HCT116 (cell line): ENCODE results near the gene OPTN.
"Not testable (repeated sequence)": the region's sequence is repeated elsewhere in the genome, so short reads cannot be mapped to it uniquely, and the experiment has no call there.

Source experiments
- CTCF ChIP-seq, 3 experiments: fragments of 200-600 bp in 1 of 3; sonication (generic) in 1 of 3; IDR thresholded peaks in 2 of 3; conservative IDR thresholded peaks in 1 of 3; 2 replicates each; pipeline ENCODE4 v1.5.1; 2012 to 2017; ENCODE audit warnings: low read depth in 2 of 3, low read length in 2 of 3, antibody characterized with exemption in 1 of 3, borderline replicate concordance in 1 of 3, control low read depth in 1 of 3, mild to moderate bottlenecking in 1 of 3, mixed read lengths in 1 of 3, mixed run types in 1 of 3, moderate library complexity in 1 of 3; ENCODE audit not compliant: insufficient read depth in 1 of 3
- EGR1 ChIP-seq: IDR thresholded peaks from 2 replicates; pipeline ENCODE4 v1.6.1; 2012; ENCODE audit warnings: low read depth
- EZH2 ChIP-seq: fragments of 200-600 bp; sonication (generic); IDR thresholded peaks from 2 replicates; pipeline ENCODE4 v1.6.1; 2017; ENCODE audit warnings: antibody characterized with exemption, mixed run types
- JUND ChIP-seq: IDR thresholded peaks from 2 replicates; pipeline ENCODE4 v1.6.1; 2012
- MAX ChIP-seq: IDR thresholded peaks from 2 replicates; pipeline ENCODE4 v1.6.1; 2012
- POLR2A ChIP-seq: IDR thresholded peaks from 2 replicates; pipeline ENCODE4 v1.7.0; 2011; ENCODE audit warnings: borderline replicate concordance; ENCODE audit not compliant: insufficient read depth, insufficient read length; ENCODE audit errors: extremely low read depth
- POLR2AphosphoS5 ChIP-seq: IDR thresholded peaks from 2 replicates; pipeline ENCODE4 v1.6.1; 2011; ENCODE audit warnings: mild to moderate bottlenecking, low read depth, low read length, moderate library complexity
- REST ChIP-seq: IDR thresholded peaks from 2 replicates; pipeline ENCODE4 v1.6.1; 2012; ENCODE audit warnings: low read depth
- TCF7L2 ChIP-seq: IDR thresholded peaks from 2 replicates; pipeline ENCODE4 v1.7.0; 2011; ENCODE audit warnings: borderline replicate concordance, inconsistent platforms; ENCODE audit not compliant: insufficient read depth, insufficient read length; ENCODE audit errors: extremely low read depth
- YY1 ChIP-seq: IDR thresholded peaks from 2 replicates; pipeline ENCODE4 v1.6.1; 2011; ENCODE audit warnings: low read length, low read depth, moderate library complexity, mild to moderate bottlenecking; ENCODE audit not compliant: insufficient replicate concordance; ENCODE audit errors: extremely low read depth
- ZBTB33 ChIP-seq: IDR thresholded peaks from 2 replicates; pipeline ENCODE4 v1.6.1; 2011; ENCODE audit warnings: mild to moderate bottlenecking, low read length, moderate library complexity; ENCODE audit not compliant: insufficient replicate concordance; ENCODE audit errors: extremely low read depth
- ZFX ChIP-seq: fragments of 450-650 bp; IDR thresholded peaks from 2 replicates; pipeline ENCODE4 v1.6.1; 2017

GRCh38 chr10:13083700-13084099 lies 16.3 kb upstream of the OPTN start:
- TF ChIP-seq CTCF (IDR thresholded peaks at IDR 0.05 in 2 of 3, conservative IDR thresholded peaks at IDR 0.05 in 1 of 3; ENCODE audit: borderline replicate concordance in 1 of 3, insufficient read depth in 1 of 3, low read depth in 2 of 3, low read length in 2 of 3); POLR2A; ZFX; MAX; POLR2AphosphoS5; REST; YY1; JUND; TCF7L2; EZH2; ZBTB33; EGR1: not testable (repeated sequence)
